Effector CD8-positive, alpha-beta T cell (primary cell): ENCODE data around the gene ASXL1.

Experiments
- DNase-seq: peaks from one replicate; lab custom pipeline; 2025; lab: John Stamatoyannopoulos, UW

The ASXL1 gene

GRCh38 chr20:32466739-32467505, 108.8 kb downstream of the ASXL1 start:
- no peak for DNase-seq

- no peak for DNase-seq
Measured at GRCh38 chr20:32467506-32468312, 109.6 kb downstream of the ASXL1 start.

GRCh38 chr20:32468313-32468640, 110.1 kb downstream of the ASXL1 start:
- DNase-seq = no peak

- no peak for DNase-seq
Measured at GRCh38 chr20:32468860-32469259, 110.7 kb downstream of the ASXL1 start.

- no peak for DNase-seq
Measured at GRCh38 chr20:32470025-32470861, 112.1 kb downstream of the ASXL1 start.

GRCh38 chr20:32470940-32471339, 112.8 kb downstream of the ASXL1 start:
- no peak for DNase-seq

GRCh38 chr20:32472581-32473207, 114.6 kb downstream of the ASXL1 start:
- DNase-seq = no peak

- no peak for DNase-seq
Measured at GRCh38 chr20:32473231-32474008, 115.3 kb downstream of the ASXL1 start.

- DNase-seq = no peak
Measured at GRCh38 chr20:32474009-32474716, 116.0 kb downstream of the ASXL1 start.

GRCh38 chr20:32474717-32474966, 116.5 kb downstream of the ASXL1 start:
- no peak for DNase-seq

GRCh38 chr20:32474967-32475811, 117.1 kb downstream of the ASXL1 start:
- DNase-seq = no peak

GRCh38 chr20:32476684-32477593, 118.8 kb downstream of the ASXL1 start:
- DNase-seq = no peak

GRCh38 chr20:32477594-32478512, 119.7 kb downstream of the ASXL1 start:
- DNase-seq = no peak

GRCh38 chr20:32478576-32478975, 120.4 kb downstream of the ASXL1 start:
- DNase-seq = no peak

GRCh38 chr20:32479012-32479411, 120.9 kb downstream of the ASXL1 start:
- no peak for DNase-seq

GRCh38 chr20:32479697-32480171, 121.6 kb downstream of the ASXL1 start:
- DNase-seq = no peak

GRCh38 chr20:32480371-32481241, 122.5 kb downstream of the ASXL1 start:
- no peak for DNase-seq
